ELF-1 (cell line): ENCODE results near the gene ARCN1.

Experiments
- DNase-seq: peaks from one replicate; pipeline ENCODE4 v3.0.0-alpha.2; 2016; ENCODE audit warnings: low read depth, low spot score

ARCN1 gene

GRCh38 chr11:118636569-118637290 lies 64.5 kb downstream of the ARCN1 start:
- no peak for DNase-seq

- DNase-seq, result no peak
Measured at GRCh38 chr11:118638726-118639125, 66.5 kb downstream of the ARCN1 start.

GRCh38 chr11:118639899-118640298 lies 67.7 kb downstream of the ARCN1 start:
- DNase-seq, result no peak

- no peak for DNase-seq
Measured at GRCh38 chr11:118640332-118641154, 68.3 kb downstream of the ARCN1 start.

GRCh38 chr11:118641397-118642019 lies 69.3 kb downstream of the ARCN1 start:
- DNase-seq, result no peak

GRCh38 chr11:118643142-118643994 lies 71.2 kb downstream of the ARCN1 start:
- no peak for DNase-seq

GRCh38 chr11:118643995-118644345 lies 71.8 kb downstream of the ARCN1 start:
- no peak for DNase-seq

GRCh38 chr11:118644496-118644895 lies 72.3 kb downstream of the ARCN1 start:
- DNase-seq, result no peak

GRCh38 chr11:118645066-118645715 lies 73.0 kb downstream of the ARCN1 start:
- DNase-seq, result no peak

- no peak for DNase-seq
Measured at GRCh38 chr11:118646393-118646792, 74.2 kb downstream of the ARCN1 start.

GRCh38 chr11:118648291-118648690 lies 76.1 kb downstream of the ARCN1 start:
- no peak for DNase-seq

GRCh38 chr11:118649941-118650340 lies 77.7 kb downstream of the ARCN1 start:
- DNase-seq, result no peak

GRCh38 chr11:118650366-118650765 lies 78.2 kb downstream of the ARCN1 start:
- DNase-seq, result no peak

GRCh38 chr11:118651820-118652219 lies 79.6 kb downstream of the ARCN1 start:
- no peak for DNase-seq
